ENCODE measurements around the gene KRTAP19-8. TPM values are rescaled to one million over a fixed set of nuclear protein-coding genes. Genes with fewer than 3 reads are reported as not detected.

Gene KRTAP19-8
- total RNA-seq, 4 donors from 2014 or later, result not detected

DNA sequence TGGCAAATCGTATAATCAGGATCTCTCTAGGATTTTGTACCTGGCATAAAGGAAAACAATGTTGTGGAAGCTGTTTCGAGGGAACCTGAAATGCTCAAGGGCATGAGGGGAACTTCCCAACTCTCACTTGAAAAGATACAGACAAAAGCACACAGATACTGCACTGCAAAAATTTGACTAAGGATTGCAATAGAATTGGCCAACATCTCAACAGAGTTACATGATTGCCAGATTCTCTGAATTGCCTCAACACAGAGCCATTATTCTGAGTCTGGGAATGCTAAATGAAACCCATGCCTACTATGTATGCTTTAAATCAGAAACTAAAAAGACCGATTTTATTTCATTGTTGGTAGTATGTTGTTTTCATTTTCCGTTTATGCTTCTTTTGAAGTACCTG, 16.0 kb downstream of the KRTAP19-8 start:
- no peak for DNase-seq (ENCODE audit: low spot score in 2 of 2)
- H3K4me3 ChIP-seq (ENCODE audit: low read depth, poor library complexity, severe bottlenecking), result no peak overlapping the region
- TF ChIP-seq, protein P1, sequence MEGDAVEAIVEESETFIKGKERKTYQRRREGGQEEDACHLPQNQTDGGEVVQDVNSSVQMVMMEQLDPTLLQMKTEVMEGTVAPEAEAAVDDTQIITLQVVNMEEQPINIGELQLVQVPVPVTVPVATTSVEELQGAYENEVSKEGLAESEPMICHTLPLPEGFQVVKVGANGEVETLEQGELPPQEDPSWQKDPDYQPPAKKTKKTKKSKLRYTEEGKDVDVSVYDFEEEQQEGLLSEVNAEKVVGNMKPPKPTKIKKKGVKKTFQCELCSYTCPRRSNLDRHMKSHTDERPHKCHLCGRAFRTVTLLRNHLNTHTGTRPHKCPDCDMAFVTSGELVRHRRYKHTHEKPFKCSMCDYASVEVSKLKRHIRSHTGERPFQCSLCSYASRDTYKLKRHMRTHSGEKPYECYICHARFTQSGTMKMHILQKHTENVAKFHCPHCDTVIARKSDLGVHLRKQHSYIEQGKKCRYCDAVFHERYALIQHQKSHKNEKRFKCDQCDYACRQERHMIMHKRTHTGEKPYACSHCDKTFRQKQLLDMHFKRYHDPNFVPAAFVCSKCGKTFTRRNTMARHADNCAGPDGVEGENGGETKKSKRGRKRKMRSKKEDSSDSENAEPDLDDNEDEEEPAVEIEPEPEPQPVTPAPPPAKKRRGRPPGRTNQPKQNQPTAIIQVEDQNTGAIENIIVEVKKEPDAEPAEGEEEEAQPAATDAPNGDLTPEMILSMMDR (IDR thresholded peaks at IDR 0.05), result no peak
- TF ChIP-seq POLR2A (IDR thresholded peaks at IDR 0.05), result no peak
- WGBS, 2 donors, result 31 to 35% methylated on average over 4 of the region's 4 CpGs
- intact Hi-C loops (cut with DNase I; ENCODE audit: low total_unique reads), result no loop called here

DNA sequence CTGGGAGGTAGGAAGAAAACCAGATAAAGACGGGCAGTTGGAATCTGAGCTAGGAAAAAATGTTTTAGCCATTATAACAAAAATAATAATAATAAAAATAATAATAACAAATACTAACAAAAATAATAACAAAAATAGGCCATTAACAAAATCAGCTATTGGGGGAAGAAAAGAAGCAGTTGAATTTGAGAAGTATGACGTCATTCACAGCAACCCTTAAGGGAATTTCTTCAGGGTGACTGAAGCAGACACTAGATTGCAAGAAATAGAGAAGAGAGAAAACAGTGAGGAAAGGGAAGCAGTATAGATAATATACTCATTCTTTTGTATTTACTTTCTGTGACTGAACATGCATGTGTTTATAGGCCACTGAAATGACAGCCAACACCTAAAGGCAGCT, 20.0 kb downstream of the KRTAP19-8 start:
- H3K4me3 ChIP-seq (ENCODE audit: low read depth, poor library complexity, severe bottlenecking), result no peak overlapping the region
- WGBS, 2 donors, result 83 to 84% methylated on average over 2 of the region's 2 CpGs
- DNase-seq (ENCODE audit: low spot score in 2 of 2), result no peak
- intact Hi-C loops (cut with DNase I; ENCODE audit: low total_unique reads), result no loop called here
- TF ChIP-seq, protein P1 (IDR thresholded peaks at IDR 0.05), result no peak

DNA sequence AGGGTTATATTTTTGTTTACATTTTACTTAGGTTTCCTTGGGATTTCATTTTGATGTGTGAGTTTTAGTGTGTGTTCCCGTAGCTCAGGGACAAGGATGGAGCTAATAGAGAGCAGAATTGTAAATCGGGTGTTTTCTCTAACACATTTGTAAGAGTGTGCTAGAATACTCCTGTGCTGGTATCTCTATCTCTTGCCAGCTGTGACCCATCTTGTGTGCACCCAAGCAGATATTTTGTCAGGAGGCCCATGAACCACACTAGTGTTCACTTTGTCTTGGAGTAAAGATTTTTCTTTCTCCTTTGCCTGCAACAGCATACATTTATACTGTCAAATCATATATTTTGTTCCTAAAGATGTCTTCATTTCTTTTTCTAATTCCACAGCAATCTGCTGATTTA, 23.4 kb downstream of the KRTAP19-8 start:
- TF ChIP-seq, protein P1 (IDR thresholded peaks at IDR 0.05), result no peak
- TF ChIP-seq POLR2A (IDR thresholded peaks at IDR 0.05), result no peak
- DNase-seq (ENCODE audit: low spot score in 2 of 2), result no peak
- 84 to 85% methylated on average over 2 of the region's 2 CpGs for WGBS, 2 donors
- no peak overlapping the region for H3K4me3 ChIP-seq (ENCODE audit: low read depth, poor library complexity, severe bottlenecking)
- intact Hi-C loops (cut with DNase I; ENCODE audit: low total_unique reads), result no loop called here

DNA sequence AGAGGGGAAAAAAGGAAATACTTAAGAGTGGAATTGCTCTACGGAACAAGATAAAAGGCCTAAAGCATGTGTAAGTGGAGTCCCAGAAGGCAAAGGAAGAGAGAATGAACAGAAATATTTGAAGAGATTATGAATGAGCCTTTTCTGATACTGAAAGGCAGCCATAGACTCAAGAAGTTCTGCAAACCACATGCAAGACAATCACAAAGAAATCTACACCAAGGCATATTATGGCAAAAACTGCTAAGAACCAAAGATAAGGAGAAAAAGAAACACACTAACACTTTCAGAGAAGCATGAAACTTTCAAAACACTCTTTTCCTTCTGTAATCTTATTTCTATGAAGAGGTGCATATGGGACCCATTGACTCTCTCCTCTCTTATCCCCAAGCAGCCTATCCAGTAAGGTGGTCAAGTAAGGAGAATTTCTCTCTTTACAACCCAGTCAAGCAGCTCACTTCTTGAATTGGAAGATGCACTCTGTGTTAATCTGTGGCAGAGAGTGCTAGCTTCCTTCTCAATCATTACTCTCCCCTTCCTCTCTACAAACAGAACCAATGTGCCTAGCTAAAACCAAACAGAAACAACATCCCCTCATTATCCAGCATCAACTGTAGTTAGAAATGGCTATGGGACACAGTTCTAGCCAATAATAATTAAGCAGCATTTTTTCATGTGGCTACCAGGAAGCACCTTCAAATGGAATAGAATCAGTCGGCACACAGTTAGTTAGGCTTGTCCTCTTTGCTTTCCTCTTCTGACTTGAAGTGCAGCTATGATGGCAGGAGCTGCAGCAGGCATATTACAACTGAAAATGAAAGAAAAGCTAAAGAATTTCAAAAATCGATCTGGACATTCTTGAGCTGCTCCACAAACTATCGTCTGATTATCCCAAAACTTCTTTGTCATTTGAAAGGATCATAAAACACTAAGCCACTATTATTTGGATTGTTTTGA, 25.9 kb downstream of the KRTAP19-8 start:
- TF ChIP-seq, protein P1 (IDR thresholded peaks at IDR 0.05), result no peak
- TF ChIP-seq POLR2A (IDR thresholded peaks at IDR 0.05), result no peak
- WGBS, 2 donors, result 74 to 78% methylated on average over 4 of the region's 4 CpGs
- intact Hi-C loops (cut with DNase I; ENCODE audit: low total_unique reads), result no loop called here
- DNase-seq (ENCODE audit: low spot score in 2 of 2), result no peak
- no peak overlapping the region for H3K4me3 ChIP-seq (ENCODE audit: low read depth, poor library complexity, severe bottlenecking)

DNA sequence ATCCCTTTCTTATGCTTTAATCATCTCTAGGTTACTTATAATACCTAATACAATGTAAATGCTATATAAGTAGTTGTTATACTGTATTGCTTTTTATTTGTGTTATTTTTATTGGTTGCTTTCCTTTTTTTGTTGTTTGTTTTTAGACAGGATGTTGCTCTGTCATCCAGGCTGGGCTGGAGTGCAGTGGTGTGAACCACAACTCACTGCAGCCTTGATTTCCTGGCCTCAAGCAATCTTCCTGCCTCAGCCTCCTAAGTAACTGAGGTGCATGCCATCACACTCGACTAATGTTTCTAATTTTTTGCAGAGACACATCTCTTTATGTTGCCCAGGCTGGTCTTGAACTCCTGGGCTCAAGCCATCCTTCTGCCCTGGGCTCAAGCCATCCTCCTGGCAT, 26.9 kb downstream of the KRTAP19-8 start:
- intact Hi-C loops (cut with DNase I; ENCODE audit: low total_unique reads), result no loop called here
- WGBS, 2 donors, result 39 to 50% methylated on average over 1 of the region's 1 CpG
- no peak for TF ChIP-seq POLR2A (IDR thresholded peaks at IDR 0.05)
- TF ChIP-seq, protein P1 (IDR thresholded peaks at IDR 0.05), result no peak
- no peak for DNase-seq (ENCODE audit: low spot score in 2 of 2)
- H3K4me3 ChIP-seq (ENCODE audit: low read depth, poor library complexity, severe bottlenecking), result no peak overlapping the region
